H9 (cell line): ENCODE data around the gene NIM1K. TPM values are rescaled to one million over a fixed set of nuclear protein-coding genes. Genes with fewer than 3 reads are reported as not detected.

ENCODE experiments used
- DNase-seq: peaks from one replicate; pipeline ENCODE4 v3.0.0-alpha.2; 2017
- H2AFZ ChIP-seq: one replicate; pipeline ENCODE4 v1.6.1; 2013; ENCODE audit warnings: mild to moderate bottlenecking, low read length, control low read depth, moderate library complexity
- H2AK5ac ChIP-seq: 2 replicates; pipeline ENCODE4 v1.6.1; 2013; ENCODE audit warnings: low read length, control low read depth, mixed read lengths; ENCODE audit not compliant: insufficient read length
- H2BK120ac ChIP-seq: one replicate; pipeline ENCODE4 v1.6.1; 2013; ENCODE audit warnings: low read depth, mild to moderate bottlenecking, low read length, control low read depth, inconsistent platforms; ENCODE audit not compliant: poor library complexity, severe bottlenecking
- H2BK12ac ChIP-seq: 2 replicates; pipeline ENCODE4 v1.6.1; 2013; ENCODE audit warnings: low read length, control low read depth, mixed read lengths, low read depth; ENCODE audit not compliant: insufficient read length
- H2BK15ac ChIP-seq: 2 replicates; pipeline ENCODE4 v1.6.1; 2013; ENCODE audit warnings: low read depth, low read length, control low read depth
- H2BK20ac ChIP-seq: one replicate; pipeline ENCODE4 v1.6.1; 2013; ENCODE audit warnings: low read depth, mild to moderate bottlenecking, low read length, control low read depth, inconsistent platforms; ENCODE audit not compliant: poor library complexity, severe bottlenecking
- H2BK5ac ChIP-seq: 2 replicates; pipeline ENCODE4 v1.6.1; 2013; ENCODE audit warnings: low read length, control low read depth, mixed read lengths; ENCODE audit not compliant: insufficient read length
- H3K14ac ChIP-seq: 2 replicates; pipeline ENCODE4 v1.6.1; 2013; ENCODE audit warnings: low read length, control low read depth; ENCODE audit not compliant: insufficient read depth
- H3K18ac ChIP-seq: 2 replicates; pipeline ENCODE4 v1.6.1; 2013; ENCODE audit warnings: low read depth, mild to moderate bottlenecking, mixed read lengths, low read length, control low read depth; ENCODE audit not compliant: insufficient read length
- H3K23ac ChIP-seq: 2 replicates; pipeline ENCODE4 v1.6.1; 2013; ENCODE audit warnings: low read length, control low read depth, mixed read lengths, low read depth; ENCODE audit not compliant: insufficient read length
- H3K23me2 ChIP-seq: 2 replicates; pipeline ENCODE4 v1.6.1; 2013; ENCODE audit warnings: low read depth, mild to moderate bottlenecking, mixed read lengths, low read length, control low read depth; ENCODE audit not compliant: insufficient read length, poor library complexity, severe bottlenecking
- H3K27ac ChIP-seq: 2 replicates; pipeline ENCODE4 v1.5.1; 2013; ENCODE audit warnings: low read length, control low read depth, mixed read lengths, low read depth; ENCODE audit not compliant: insufficient read length
- H3K27me3 ChIP-seq: 2 replicates; pipeline ENCODE4 v1.6.1; 2013; ENCODE audit warnings: low read length, control low read depth, inconsistent platforms; ENCODE audit not compliant: insufficient read depth
- H3K4ac ChIP-seq: 2 replicates; pipeline ENCODE4 v1.6.1; 2013; ENCODE audit warnings: low read depth, mild to moderate bottlenecking, control low read depth, inconsistent platforms, low read length, moderate library complexity
- H3K4me1 ChIP-seq: 2 replicates; pipeline ENCODE4 v1.6.1; 2013; ENCODE audit warnings: low read length, control low read depth, inconsistent platforms; ENCODE audit not compliant: insufficient read depth
- H3K4me2 ChIP-seq: 2 replicates; pipeline ENCODE4 v1.6.1; 2013; ENCODE audit warnings: low read length, control low read depth, mixed read lengths; ENCODE audit not compliant: insufficient read length, insufficient read depth
- H3K56ac ChIP-seq: 2 replicates; pipeline ENCODE4 v1.6.1; 2013; ENCODE audit warnings: low read depth, mild to moderate bottlenecking, mixed read lengths, low read length, control low read depth; ENCODE audit not compliant: insufficient read length
- H3K79me1 ChIP-seq: 2 replicates; pipeline ENCODE4 v1.6.1; 2013; ENCODE audit warnings: low read depth, mild to moderate bottlenecking, moderate library complexity, low read length, control low read depth, inconsistent platforms; ENCODE audit not compliant: insufficient read depth, poor library complexity, severe bottlenecking
- H3K79me2 ChIP-seq: 2 replicates; pipeline ENCODE4 v1.6.1; 2013; ENCODE audit warnings: low read length, control low read depth, inconsistent platforms; ENCODE audit not compliant: insufficient read depth
- H3K9ac ChIP-seq: 2 replicates; pipeline ENCODE4 v1.6.1; 2013; ENCODE audit warnings: low read length, control low read depth, mixed read lengths; ENCODE audit not compliant: insufficient read length; ENCODE audit errors: extremely low read depth
- H3K9me3 ChIP-seq: one replicate; pipeline ENCODE4 v1.6.1; 2013; ENCODE audit warnings: low read depth, low read length, inconsistent platforms; ENCODE audit not compliant: control insufficient read depth
- H3T11ph ChIP-seq: one replicate; pipeline ENCODE4 v1.6.1; 2013; ENCODE audit warnings: mild to moderate bottlenecking, low read length, control low read depth, inconsistent platforms
- H4K20me1 ChIP-seq: one replicate; pipeline ENCODE4 v1.6.1; 2013; ENCODE audit not compliant: control insufficient read depth, insufficient read length, insufficient read depth
- H4K5ac ChIP-seq: 2 replicates; pipeline ENCODE4 v1.6.1; 2013; ENCODE audit warnings: low read depth, mild to moderate bottlenecking, mixed read lengths, low read length, control low read depth; ENCODE audit not compliant: insufficient read length
- H4K8ac ChIP-seq: replicated peaks from 2 replicates; pipeline ENCODE4 v1.6.1; 2013; ENCODE audit warnings: low read length, control low read depth, mixed read lengths, low read depth; ENCODE audit not compliant: insufficient read length
- H4K91ac ChIP-seq: 2 replicates; pipeline ENCODE4 v1.6.1; 2013; ENCODE audit warnings: low read depth, mild to moderate bottlenecking, moderate library complexity, mixed read lengths, low read length, control low read depth; ENCODE audit not compliant: insufficient read length
- H3K27ac Mint-ChIP-seq, 3 experiments: 2 replicates in 2 of 3; 3 replicates in 1 of 3; pipeline ENCODE4 v1.8.0; 2020 to 2021; ENCODE audit warnings: mixed read lengths in 3 of 3, mild to moderate bottlenecking in 1 of 3, moderate library complexity in 1 of 3
- H3K27me3 Mint-ChIP-seq: 2 replicates; pipeline ENCODE4 v1.8.0; 2021; ENCODE audit warnings: low read depth, mild to moderate bottlenecking, moderate library complexity, mixed read lengths
- H3K36me3 Mint-ChIP-seq, 3 experiments: 2 replicates in 2 of 3; 3 replicates in 1 of 3; pipeline ENCODE4 v1.8.0; 2020 to 2021; ENCODE audit warnings: low read depth in 3 of 3, mixed read lengths in 3 of 3; ENCODE audit not compliant: insufficient read depth in 1 of 3
- H3K4me1 Mint-ChIP-seq, 2 experiments: 2 replicates each; pipeline ENCODE4 v1.8.0; 2020; ENCODE audit warnings: mixed read lengths in 2 of 2
- H3K4me3 Mint-ChIP-seq, 2 experiments: 2 replicates in 1 of 2; 3 replicates in 1 of 2; pipeline ENCODE4 v1.8.0; 2020 to 2021; ENCODE audit warnings: mild to moderate bottlenecking in 2 of 2, mixed read lengths in 2 of 2, moderate library complexity in 1 of 2
- H3K9me3 Mint-ChIP-seq, 2 experiments: 2 replicates in 1 of 2; 3 replicates in 1 of 2; pipeline ENCODE4 v1.8.0; 2020; ENCODE audit warnings: mild to moderate bottlenecking in 2 of 2, mixed read lengths in 2 of 2, moderate library complexity in 1 of 2
- CTCF ChIP-seq: fragments of 200-600 bp; sonication (generic); conservative IDR thresholded peaks from 3 replicates; pipeline ENCODE4 v1.8.0; 2021; ENCODE audit warnings: antibody characterized with exemption, mild to moderate bottlenecking
- WGBS: extraction: QIAGEN DNeasy Blood & Tissue Kit; methylation state at CpG from one replicate; pipeline ENCODE4 v1.1.7; 2013; ENCODE audit warnings: missing lambda C conversion rate, low lambda C conversion rate, mixed read lengths; ENCODE audit not compliant: insufficient read length; ENCODE audit errors: extremely low coverage; 5-methylcytosine and 5-hydroxymethylcytosine counted together
- total RNA-seq: library from RNA; stranded (reverse); gene quantifications from 2 replicates; pipeline ENCODE4 v1.2.1, GENCODE V29; 2021

The NIM1K gene
- total RNA-seq, 1 experiment from 2014 or later: 0.07 TPM

GRCh38 chr5:43210570-43210969 is 18.5 kb downstream of the NIM1K start:
- no peak overlapping the region for H2AFZ ChIP-seq
- no peak for TF ChIP-seq CTCF
- Mint-ChIP-seq H3K4me1 (peaks cover 21 to 28% of the 10 kb centered on the region in 2 experiments), H3K27ac (no peak overlapping the region), H3K27me3 (peaks cover 5% of the 10 kb centered on the region; the same call in 1 of the 2 replicates), H3K4me3 (no peak overlapping the region), H3K9me3 (no peaks in the 10 kb centered on the region), H3K36me3 (no peaks in the 10 kb centered on the region)
- no peak overlapping the region for H4K5ac ChIP-seq
- H3K79me2 ChIP-seq: no peaks in the 10 kb centered on the region
- H2BK5ac ChIP-seq: no peak overlapping the region
- no peak overlapping the region for H3K14ac ChIP-seq
- no peak overlapping the region for H3K4me2 ChIP-seq
- H2BK120ac ChIP-seq: no peak overlapping the region
- no peaks in the 10 kb centered on the region; the same call in 1 of the 2 replicates for H3K4me1 ChIP-seq
- H3K79me1 ChIP-seq: no peaks in the 10 kb centered on the region
- H4K8ac ChIP-seq: no peak overlapping the region
- no peak overlapping the region for H2BK12ac ChIP-seq
- H3K9me3 ChIP-seq: no peaks in the 10 kb centered on the region
- H2AK5ac ChIP-seq: no peak overlapping the region
- no peak overlapping the region for H3T11ph ChIP-seq
- no CpG with 5 or more reads among the region's 6 CpGs for WGBS
- H3K23me2 ChIP-seq: no peaks in the 10 kb centered on the region
- H4K91ac ChIP-seq: no peak overlapping the region
- H3K23ac ChIP-seq: no peak overlapping the region
- no peaks in the 10 kb centered on the region for H4K20me1 ChIP-seq
- H3K27me3 ChIP-seq: no peaks in the 10 kb centered on the region
- H2BK15ac ChIP-seq: no peak overlapping the region
- no peak overlapping the region for H3K9ac ChIP-seq
- H2BK20ac ChIP-seq: no peak overlapping the region
- DNase-seq: no peak
- H3K18ac ChIP-seq: no peak overlapping the region
- no peak overlapping the region for H3K27ac ChIP-seq
- no peak overlapping the region for H3K4ac ChIP-seq
- H3K56ac ChIP-seq: no peak overlapping the region
